Activated CD4-positive, alpha-beta T cell treated with anti-CD3 and anti-CD28 coated beads, Interleukin-2, amount 50 U/mL, for 4 hours (primary cell): ENCODE measurements around the gene HLA-A.

Experiments
- DNase-seq, 2 experiments: peaks; one replicate each; pipeline ENCODE4 v3.0.0-alpha.2; 2020

The HLA-A gene

GRCh38 chr6:29990931-29991330, 48.6 kb downstream of the HLA-A start:
- DNase-seq = no peak

- DNase-seq = no peak
Measured at GRCh38 chr6:29992807-29993206, 50.5 kb downstream of the HLA-A start.

- DNase-seq = no peak
Measured at GRCh38 chr6:29994826-29995225, 52.5 kb downstream of the HLA-A start.

GRCh38 chr6:29995340-29995777, 53.0 kb downstream of the HLA-A start:
- no peak for DNase-seq
